T-helper 17 cell (primary cell): ENCODE measurements around the gene SH3TC1. TPM values are rescaled to one million over a fixed set of nuclear protein-coding genes. Genes with fewer than 3 reads are reported as not detected.

Experiments used
- ATAC-seq: fragments of 150-1000 bp; cut with Tn5 transposase; 2 replicates; pipeline ENCODE4 v1.10.0; 2021; ENCODE audit warnings: mild to moderate bottlenecking, moderate library complexity
- DNase-seq, 3 donors: peaks; one replicate each; pipeline versions ENCODE4 v3.0.0 to v3.0.0-alpha.2; 2020 to 2021
- H3K9me3 ChIP-seq: one replicate; pipeline ENCODE4 v1.7.0; 2013; ENCODE audit warnings: low read length, mild to moderate bottlenecking; ENCODE audit not compliant: control insufficient read depth, poor library complexity, severe bottlenecking
- H3K27ac Mint-ChIP-seq: one replicate; pipeline ENCODE4 v1.8.0; 2022; ENCODE audit warnings: mild to moderate bottlenecking, moderate library complexity, mixed read lengths
- H3K27me3 Mint-ChIP-seq: one replicate; pipeline ENCODE4 v1.8.0; 2022; ENCODE audit warnings: mixed read lengths
- H3K36me3 Mint-ChIP-seq: one replicate; pipeline ENCODE4 v1.8.0; 2022; ENCODE audit warnings: low read depth, mixed read lengths
- H3K4me1 Mint-ChIP-seq: one replicate; pipeline ENCODE4 v1.8.0; 2022; ENCODE audit warnings: mild to moderate bottlenecking, mixed read lengths
- H3K4me3 Mint-ChIP-seq: one replicate; pipeline ENCODE4 v1.8.0; 2022; ENCODE audit warnings: mild to moderate bottlenecking, moderate library complexity, mixed read lengths
- total RNA-seq, 4 donors: library from RNA in 2 of 4; stranded (reverse) in 2 of 4; gene quantifications; one replicate each; pipeline ENCODE4 v1.2.3 and lab custom pipeline; 2022 to 2026

Gene SH3TC1
- 100 to 1,000 TPM; 134 TPM for total RNA-seq
- total RNA-seq (lab: John Stamatoyannopoulos, UW) = 66.5 to 74.6 reads per million in 2 donors

GRCh38 chr4:8198906-8199593 lies at the start of gene SH3TC1:
TSS of gene SH3TC1 (plus strand) at chr4:8199290. CDS start at chr4:8205195, 5,905 bp downstream.
- Mint-ChIP-seq H3K4me1 (peaks cover 31% of the 10 kb centered on the region), H3K27me3 (no peaks in the 10 kb centered on the region), H3K27ac (peak within 1 kb of the TSS; percentile 97), H3K36me3 (peaks cover 2% of the 10 kb centered on the region), H3K4me3 (peak within 1 kb of the TSS; percentile 95)
- peak; percentile 65 for ATAC-seq
- H3K9me3 ChIP-seq = no peaks in the 10 kb centered on the region
- peak; percentile 44 to 51 (median 46) for DNase-seq

GRCh38 chr4:8149664-8150063 lies 49.4 kb upstream of the SH3TC1 start:
- Mint-ChIP-seq H3K4me3 (no peak overlapping the region), H3K36me3 (no peaks in the 10 kb centered on the region), H3K4me1 (peaks cover 2% of the 10 kb centered on the region), H3K27ac (no peak overlapping the region), H3K27me3 (peaks cover 6% of the 10 kb centered on the region)
- DNase-seq (no peak), ATAC-seq (no peak)
- H3K9me3 ChIP-seq = no peaks in the 10 kb centered on the region

- no peak for ATAC-seq
- DNase-seq = no peak
- no peaks in the 10 kb centered on the region for H3K9me3 ChIP-seq
- peak overlapping the region; percentile 19 for H3K27ac Mint-ChIP-seq
- H3K27me3 Mint-ChIP-seq = peaks cover 6% of the 10 kb centered on the region
- H3K36me3 Mint-ChIP-seq = no peaks in the 10 kb centered on the region
- H3K4me1 Mint-ChIP-seq = peaks cover 2% of the 10 kb centered on the region
- no peak overlapping the region for H3K4me3 Mint-ChIP-seq
Observed at GRCh38 chr4:8150152-8151090, 48.7 kb upstream of the SH3TC1 start.

- H3K36me3 Mint-ChIP-seq = no peaks in the 10 kb centered on the region
- DNase-seq = no peak
- no peaks in the 10 kb centered on the region for H3K27me3 Mint-ChIP-seq
- no peaks in the 10 kb centered on the region for H3K9me3 ChIP-seq
- H3K4me3 Mint-ChIP-seq = no peak overlapping the region
- peaks cover 2% of the 10 kb centered on the region for H3K4me1 Mint-ChIP-seq
- peak overlapping the region; percentile 19 for H3K27ac Mint-ChIP-seq
- no peak for ATAC-seq
Observed at GRCh38 chr4:8151165-8151650, 47.9 kb upstream of the SH3TC1 start.

- Mint-ChIP-seq H3K36me3 (no peaks in the 10 kb centered on the region), H3K27ac (no peak overlapping the region), H3K27me3 (no peaks in the 10 kb centered on the region), H3K4me3 (no peak overlapping the region), H3K4me1 (peaks cover 1% of the 10 kb centered on the region)
- ATAC-seq = no peak
- no peaks in the 10 kb centered on the region for H3K9me3 ChIP-seq
- no peak for DNase-seq
Observed at GRCh38 chr4:8152090-8152864, 46.8 kb upstream of the SH3TC1 start.

GRCh38 chr4:8152865-8153257 lies 46.2 kb upstream of the SH3TC1 start:
- Mint-ChIP-seq H3K4me1 (peaks cover 3% of the 10 kb centered on the region), H3K36me3 (no peaks in the 10 kb centered on the region), H3K4me3 (no peak overlapping the region), H3K27ac (no peak overlapping the region), H3K27me3 (peaks cover 5% of the 10 kb centered on the region)
- DNase-seq = no peak
- H3K9me3 ChIP-seq = no peaks in the 10 kb centered on the region
- ATAC-seq = no peak

- ATAC-seq (no peak), DNase-seq (no peak)
- H3K36me3 Mint-ChIP-seq = no peaks in the 10 kb centered on the region
- no peak overlapping the region for H3K4me3 Mint-ChIP-seq
- H3K9me3 ChIP-seq = no peaks in the 10 kb centered on the region
- H3K27me3 Mint-ChIP-seq = peaks cover 5% of the 10 kb centered on the region
- no peak overlapping the region for H3K27ac Mint-ChIP-seq
- peaks cover 3% of the 10 kb centered on the region for H3K4me1 Mint-ChIP-seq
Observed at GRCh38 chr4:8153441-8153840, 45.6 kb upstream of the SH3TC1 start.

GRCh38 chr4:8155048-8155447 lies 44.0 kb upstream of the SH3TC1 start:
- peaks cover 3% of the 10 kb centered on the region for H3K36me3 Mint-ChIP-seq
- no peak overlapping the region for H3K27ac Mint-ChIP-seq
- no peak for ATAC-seq

GRCh38 chr4:8155660-8156421 lies 43.2 kb upstream of the SH3TC1 start:
- peaks cover 3% of the 10 kb centered on the region for H3K36me3 Mint-ChIP-seq
- no peak for DNase-seq
- H3K27ac Mint-ChIP-seq = no peak overlapping the region
- no peaks in the 10 kb centered on the region for H3K9me3 ChIP-seq
- no peak overlapping the region for H3K4me3 Mint-ChIP-seq
- ATAC-seq = no peak
- H3K27me3 Mint-ChIP-seq = peaks cover 5% of the 10 kb centered on the region
- H3K4me1 Mint-ChIP-seq = peaks cover 14% of the 10 kb centered on the region

More at GRCh38 chr4:8155048-8155447, 44.0 kb upstream of the SH3TC1 start:
- no peaks in the 10 kb centered on the region for H3K9me3 ChIP-seq
- Mint-ChIP-seq H3K27me3 (peaks cover 5% of the 10 kb centered on the region), H3K4me3 (no peak overlapping the region), H3K4me1 (peaks cover 13% of the 10 kb centered on the region)
- no peak for DNase-seq

- ATAC-seq (no peak), DNase-seq (no peak)
- Mint-ChIP-seq H3K4me3 (no peak overlapping the region), H3K4me1 (peaks cover 14% of the 10 kb centered on the region), H3K36me3 (peaks cover 3% of the 10 kb centered on the region), H3K27me3 (peaks cover 5% of the 10 kb centered on the region), H3K27ac (no peak overlapping the region)
- H3K9me3 ChIP-seq = no peaks in the 10 kb centered on the region
Observed at GRCh38 chr4:8156617-8157016, 42.5 kb upstream of the SH3TC1 start.

- Mint-ChIP-seq H3K27me3 (peaks cover 5% of the 10 kb centered on the region), H3K27ac (no peak overlapping the region), H3K36me3 (peaks cover 3% of the 10 kb centered on the region), H3K4me3 (peak overlapping the region; percentile 68), H3K4me1 (peaks cover 14% of the 10 kb centered on the region)
- DNase-seq (no peak), ATAC-seq (no peak)
- no peaks in the 10 kb centered on the region for H3K9me3 ChIP-seq
Observed at GRCh38 chr4:8157496-8157895, 41.6 kb upstream of the SH3TC1 start.

- ATAC-seq (no peak), DNase-seq (no peak)
- H3K4me1 Mint-ChIP-seq = peaks cover 14% of the 10 kb centered on the region
- peak overlapping the region; percentile 100 for H3K4me3 Mint-ChIP-seq
- H3K27me3 Mint-ChIP-seq = peaks cover 5% of the 10 kb centered on the region
- no peaks in the 10 kb centered on the region for H3K9me3 ChIP-seq
- H3K36me3 Mint-ChIP-seq = peaks cover 3% of the 10 kb centered on the region
- peak overlapping the region; percentile 93 for H3K27ac Mint-ChIP-seq
Observed at GRCh38 chr4:8157944-8158709, 41.0 kb upstream of the SH3TC1 start.
